GM12875 (cell line): ENCODE data around the gene SORBS1.

ENCODE experiments used
- H3K4me3 ChIP-seq: one replicate; pipeline ENCODE4 v1.5.1; 2011; ENCODE audit warnings: low read depth, low read length, control low read depth
- TF ChIP-seq, protein P1 (sequence below): IDR thresholded peaks from 2 replicates; pipeline ENCODE4 v1.5.1; 2011; ENCODE audit warnings: low read depth, mild to moderate bottlenecking, control low read depth, inconsistent platforms, low read length, moderate library complexity, borderline replicate concordance; ENCODE audit not compliant: insufficient read depth

The SORBS1 gene

DNA sequence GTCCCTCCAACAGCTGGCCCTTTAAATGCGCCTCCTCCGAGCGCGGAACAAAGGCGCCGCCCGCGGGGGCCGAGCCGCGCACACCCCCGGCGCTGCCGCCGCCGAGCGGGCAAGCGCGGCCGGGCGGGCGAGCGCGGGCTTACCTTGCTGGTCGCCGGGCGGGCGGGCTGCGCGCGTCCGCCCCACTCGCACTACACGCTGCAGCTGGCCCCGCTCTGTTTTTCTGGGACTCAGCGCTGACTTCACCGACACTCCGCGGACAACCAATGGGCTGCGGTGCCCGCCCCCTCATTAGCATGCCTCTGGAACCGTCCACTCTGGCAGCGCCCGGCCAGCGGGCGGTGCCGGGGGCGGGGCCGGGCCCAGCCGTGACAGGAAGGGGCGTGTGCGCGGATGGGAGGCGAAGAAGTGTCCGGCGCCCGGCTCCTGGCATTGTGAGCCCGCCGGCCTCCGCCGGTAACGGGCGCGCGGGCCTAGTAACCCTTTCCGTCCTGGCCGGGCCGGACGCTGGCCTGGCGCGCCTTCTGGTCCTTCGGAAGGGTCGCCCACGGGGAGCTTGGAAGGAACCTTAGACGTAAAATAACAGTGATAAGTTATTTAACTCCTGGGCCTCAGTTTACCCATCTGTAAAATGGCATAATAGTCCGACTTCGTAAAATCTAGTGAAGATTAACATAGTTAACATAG lies at the start of gene SORBS1:
Gene SORBS1, minus strand, starts transcription at position 195 of the 687 bp plus-strand sequence. CDS start 120,236 bp downstream, outside the sequence.
- peak within 1 kb of the TSS; percentile 57 for H3K4me3 ChIP-seq
- TF ChIP-seq, protein P1, sequence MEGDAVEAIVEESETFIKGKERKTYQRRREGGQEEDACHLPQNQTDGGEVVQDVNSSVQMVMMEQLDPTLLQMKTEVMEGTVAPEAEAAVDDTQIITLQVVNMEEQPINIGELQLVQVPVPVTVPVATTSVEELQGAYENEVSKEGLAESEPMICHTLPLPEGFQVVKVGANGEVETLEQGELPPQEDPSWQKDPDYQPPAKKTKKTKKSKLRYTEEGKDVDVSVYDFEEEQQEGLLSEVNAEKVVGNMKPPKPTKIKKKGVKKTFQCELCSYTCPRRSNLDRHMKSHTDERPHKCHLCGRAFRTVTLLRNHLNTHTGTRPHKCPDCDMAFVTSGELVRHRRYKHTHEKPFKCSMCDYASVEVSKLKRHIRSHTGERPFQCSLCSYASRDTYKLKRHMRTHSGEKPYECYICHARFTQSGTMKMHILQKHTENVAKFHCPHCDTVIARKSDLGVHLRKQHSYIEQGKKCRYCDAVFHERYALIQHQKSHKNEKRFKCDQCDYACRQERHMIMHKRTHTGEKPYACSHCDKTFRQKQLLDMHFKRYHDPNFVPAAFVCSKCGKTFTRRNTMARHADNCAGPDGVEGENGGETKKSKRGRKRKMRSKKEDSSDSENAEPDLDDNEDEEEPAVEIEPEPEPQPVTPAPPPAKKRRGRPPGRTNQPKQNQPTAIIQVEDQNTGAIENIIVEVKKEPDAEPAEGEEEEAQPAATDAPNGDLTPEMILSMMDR, result no peak

DNA sequence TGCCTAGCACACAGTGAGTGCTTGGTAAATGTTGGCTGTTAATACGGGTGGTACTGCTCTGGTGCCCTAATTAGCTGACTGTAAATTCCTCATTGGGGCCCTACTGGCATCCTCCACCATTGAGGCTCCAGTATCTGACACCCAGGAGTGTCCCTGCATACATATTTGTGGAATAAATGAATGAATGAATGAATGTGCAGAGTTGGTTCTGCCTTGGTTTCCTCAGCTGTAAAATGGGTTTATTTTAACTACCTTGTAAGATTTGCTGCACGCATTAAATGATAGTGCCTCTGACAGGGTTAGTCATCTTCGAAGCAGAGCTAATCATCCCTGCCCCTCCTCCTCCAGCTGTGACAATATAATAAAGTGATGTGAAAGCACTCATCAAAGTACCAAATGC lies 49.6 kb upstream of the SORBS1 start:
- TF ChIP-seq, protein P1, result no peak

DNA sequence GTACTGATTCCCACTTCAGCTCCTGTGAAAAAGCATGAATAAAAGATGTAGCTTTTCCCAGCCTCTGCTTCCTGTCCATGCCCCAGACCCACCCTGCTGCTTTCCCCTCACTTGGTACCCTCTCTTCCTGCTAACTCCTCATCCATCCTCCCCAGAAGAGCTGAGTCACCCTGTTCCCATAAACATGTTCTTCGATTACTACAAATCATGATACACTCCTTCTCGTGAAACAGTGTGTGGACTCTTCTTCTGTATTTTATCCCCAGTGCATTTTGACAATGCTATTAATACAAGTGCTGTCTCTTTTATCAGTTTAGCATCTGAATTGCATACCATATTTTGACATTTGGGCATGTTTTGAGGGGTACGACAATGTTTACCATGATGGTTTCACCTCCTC lies 45.8 kb upstream of the SORBS1 start:
- H3K4me3 ChIP-seq, result no peak overlapping the region
- TF ChIP-seq, protein P1, result no peak

More for the DNA sequence above, 49.6 kb upstream of the SORBS1 start:
- no peak overlapping the region for H3K4me3 ChIP-seq

DNA sequence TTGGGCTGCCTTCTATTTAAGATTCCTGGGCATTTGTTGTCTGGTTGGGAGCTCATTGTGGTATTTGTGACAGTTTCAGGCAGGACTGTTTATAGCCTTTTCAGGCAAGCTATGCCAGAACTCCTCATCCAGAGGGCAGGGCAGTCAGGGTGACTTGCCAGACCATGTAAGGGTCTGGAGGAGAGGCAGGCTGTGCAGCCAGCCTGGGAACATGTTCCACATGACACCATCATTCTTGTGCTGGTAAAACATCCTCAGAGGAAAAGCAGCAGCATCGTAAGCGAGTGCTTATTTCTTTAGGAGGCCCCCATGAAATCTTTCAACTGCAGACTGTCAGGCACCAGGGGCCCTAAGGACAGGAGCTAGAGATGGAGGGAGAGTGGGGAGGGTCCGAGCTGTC lies 44.0 kb upstream of the SORBS1 start:
- TF ChIP-seq, protein P1, result no peak
- H3K4me3 ChIP-seq, result no peak overlapping the region

DNA sequence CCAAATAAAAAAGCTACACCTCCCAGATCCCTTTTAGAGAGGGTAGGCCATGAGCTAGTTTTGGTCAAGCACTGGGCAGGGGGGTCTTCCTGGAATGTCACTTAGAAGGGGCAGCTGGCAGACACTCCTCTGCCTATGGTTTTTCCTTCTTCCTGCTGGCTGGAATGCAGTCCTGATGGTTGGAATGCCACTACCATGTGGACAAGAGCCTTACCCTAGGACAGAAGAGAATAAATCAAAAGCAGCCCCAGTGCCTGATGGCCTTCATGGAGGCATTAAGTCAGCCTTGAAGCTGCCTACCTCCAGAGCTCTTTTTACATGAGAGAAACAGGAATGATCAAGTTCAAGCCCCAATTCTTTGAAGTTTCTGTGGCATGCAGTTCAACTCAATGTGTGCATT lies 43.5 kb upstream of the SORBS1 start:
- H3K4me3 ChIP-seq, result no peak overlapping the region
- TF ChIP-seq, protein P1, result no peak

DNA sequence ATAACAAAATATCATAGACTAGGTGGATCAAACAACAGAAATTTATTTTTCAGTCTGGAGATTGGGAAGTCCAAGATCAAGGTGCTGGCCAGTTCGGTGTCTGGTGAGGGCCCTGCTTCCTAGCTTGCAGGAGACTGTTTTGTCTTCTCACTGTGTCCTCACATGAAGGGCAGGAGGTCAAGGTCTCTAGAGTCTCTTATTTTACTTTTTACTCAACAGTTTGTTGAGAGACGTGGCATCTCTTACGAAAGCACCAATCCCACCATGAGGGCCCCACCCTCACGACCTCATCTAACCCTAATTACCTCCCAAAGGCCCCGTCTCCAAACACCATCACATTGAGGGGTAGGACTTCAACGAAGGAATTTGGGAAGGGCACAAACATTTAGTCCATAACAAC lies 41.2 kb upstream of the SORBS1 start:
- TF ChIP-seq, protein P1, result no peak

DNA sequence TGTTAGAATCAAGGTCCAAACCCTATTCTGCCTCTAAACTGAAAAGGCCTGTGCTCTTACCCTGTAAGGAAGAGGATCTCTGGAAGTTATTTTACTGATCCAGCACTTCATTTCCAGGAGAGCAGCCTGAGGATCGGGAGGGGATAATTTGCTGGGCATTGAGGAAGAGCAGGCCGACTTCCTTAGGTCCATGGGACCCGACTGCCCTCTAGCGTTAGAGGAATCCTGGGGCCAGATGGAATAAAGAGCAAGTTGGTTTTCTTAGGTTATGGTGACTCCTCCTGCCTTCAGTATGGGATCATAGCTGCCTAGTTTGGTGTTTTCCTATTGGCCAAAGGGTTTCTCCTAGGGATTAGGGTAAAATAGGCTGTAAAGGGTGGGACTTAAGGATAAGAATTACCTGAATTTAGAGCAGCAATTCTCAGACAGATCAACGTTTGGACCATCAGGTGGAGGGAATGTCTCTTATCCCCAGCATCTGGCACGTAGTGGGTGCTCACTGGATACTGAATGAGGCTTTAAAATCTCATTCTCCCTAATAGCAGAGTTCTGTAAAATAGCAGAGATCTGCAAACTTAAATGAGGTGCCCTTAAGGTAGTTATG lies 40.0 kb upstream of the SORBS1 start:
- H3K4me3 ChIP-seq, result no peak overlapping the region
- TF ChIP-seq, protein P1, result peak; percentile 83

More for the DNA sequence above, 41.2 kb upstream of the SORBS1 start:
- H3K4me3 ChIP-seq, result no peak overlapping the region
